HepG2 (cell line): ENCODE results near the gene OSBPL2.

Experiments
- ESRRA ChIP-seq: sonication (generic); formaldehyde crosslinking; IDR thresholded peaks from 2 replicates; pipeline ENCODE4 v1.5.1; 2020; ENCODE audit warnings: mild to moderate bottlenecking, low read depth, missing genetic modification reagents
- EZH2 ChIP-seq: conservative IDR thresholded peaks from 2 replicates; pipeline ENCODE4 v1.6.1; 2012; ENCODE audit warnings: mild to moderate bottlenecking, low read depth, low read length, moderate library complexity
- GATAD1 ChIP-seq: IDR thresholded peaks from 2 replicates; pipeline ENCODE4 v1.6.1; 2016; ENCODE audit warnings: missing genetic modification reagents, missing compliant biosample characterization
- IRF2 ChIP-seq: IDR thresholded peaks from 2 replicates; pipeline ENCODE4 v1.6.1; 2018; ENCODE audit warnings: missing genetic modification reagents, missing compliant biosample characterization
- NFYB ChIP-seq: sonication (generic); formaldehyde crosslinking; IDR thresholded peaks from 2 replicates; pipeline ENCODE4 v1.4.0; 2020; ENCODE audit warnings: missing genetic modification reagents
- NR1H2 ChIP-seq: sonication (generic); formaldehyde crosslinking; IDR thresholded peaks from 2 replicates; pipeline ENCODE4 v1.8.1; 2022; ENCODE audit warnings: low read depth, missing genetic modification reagents, borderline replicate concordance
- POLR2G ChIP-seq: fragments of 200-400 bp; formaldehyde crosslinking; IDR thresholded peaks from 2 replicates; pipeline ENCODE4 v1.6.1; 2018; ENCODE audit warnings: mild to moderate bottlenecking, low read depth, low read length, moderate library complexity
- ZNF143 ChIP-seq: sonication (generic); formaldehyde crosslinking; IDR thresholded peaks from 2 replicates; pipeline ENCODE4 v1.4.0; 2020; ENCODE audit warnings: missing genetic modification reagents
- ZNF670 ChIP-seq: sonication (generic); formaldehyde crosslinking; IDR thresholded peaks from 2 replicates; pipeline ENCODE4 v1.8.0; 2022; ENCODE audit warnings: mild to moderate bottlenecking, missing genetic modification reagents, borderline replicate concordance
- ZSCAN29 ChIP-seq: sonication (generic); formaldehyde crosslinking; conservative IDR thresholded peaks from 2 replicates; pipeline ENCODE4 v1.4.0; 2020; ENCODE audit warnings: mild to moderate bottlenecking, missing genetic modification reagents
- TF ChIP-seq, protein P1 (sequence below): sonication (generic); formaldehyde crosslinking; IDR thresholded peaks from 2 replicates; pipeline ENCODE4 v1.4.0; 2020; ENCODE audit warnings: missing genetic modification reagents, borderline replicate concordance
- TF ChIP-seq, protein P2 (sequence below): sonication (generic); formaldehyde crosslinking; IDR thresholded peaks from 2 replicates; pipeline ENCODE4 v1.5.0; 2020; ENCODE audit warnings: mild to moderate bottlenecking, missing genetic modification reagents, moderate library complexity
- TF ChIP-seq, protein P3 (sequence below): sonication (generic); formaldehyde crosslinking; IDR thresholded peaks from 2 replicates; pipeline ENCODE4 v1.4.0; 2020; ENCODE audit warnings: mild to moderate bottlenecking, missing genetic modification reagents
- TF ChIP-seq, protein P4 (sequence below): sonication (generic); formaldehyde crosslinking; IDR thresholded peaks from 2 replicates; pipeline ENCODE4 v1.4.0; 2020; ENCODE audit warnings: low read depth, mild to moderate bottlenecking, missing genetic modification reagents

DNA sequence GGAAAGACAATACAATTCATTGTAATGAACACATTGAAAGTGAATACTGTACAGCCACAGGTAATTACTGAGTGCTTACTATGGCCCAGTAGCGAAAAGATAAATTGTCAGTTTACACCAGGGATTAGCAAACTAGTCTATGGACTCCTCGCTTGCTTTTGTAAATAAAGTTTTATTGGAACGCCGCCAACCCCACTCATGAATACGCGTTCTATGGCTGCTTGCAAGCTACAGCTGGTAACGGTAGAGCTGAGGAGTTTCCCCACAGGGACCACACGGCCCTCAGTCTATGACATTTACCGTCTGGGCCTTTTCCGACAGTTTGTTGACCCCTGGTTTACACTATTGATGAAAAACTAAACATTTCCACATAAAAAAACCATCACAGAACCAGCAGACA lies 104.6 kb downstream of the OSBPL2 start:
- TF ChIP-seq ESRRA (CRISPR knock-in tag) (no peak), GATAD1 (no peak), ZNF143 (CRISPR knock-in tag) (no peak), ZSCAN29 (CRISPR knock-in tag) (no peak), NFYB (CRISPR knock-in tag) (no peak; the same call in 1 of the 2 replicates), POLR2G (no peak), NR1H2 (CRISPR knock-in tag) (no peak), IRF2 (CRISPR knock-in tag) (no peak), EZH2 (no peak), ZNF670 (CRISPR knock-in tag) (no peak)
- TF ChIP-seq, protein P1, sequence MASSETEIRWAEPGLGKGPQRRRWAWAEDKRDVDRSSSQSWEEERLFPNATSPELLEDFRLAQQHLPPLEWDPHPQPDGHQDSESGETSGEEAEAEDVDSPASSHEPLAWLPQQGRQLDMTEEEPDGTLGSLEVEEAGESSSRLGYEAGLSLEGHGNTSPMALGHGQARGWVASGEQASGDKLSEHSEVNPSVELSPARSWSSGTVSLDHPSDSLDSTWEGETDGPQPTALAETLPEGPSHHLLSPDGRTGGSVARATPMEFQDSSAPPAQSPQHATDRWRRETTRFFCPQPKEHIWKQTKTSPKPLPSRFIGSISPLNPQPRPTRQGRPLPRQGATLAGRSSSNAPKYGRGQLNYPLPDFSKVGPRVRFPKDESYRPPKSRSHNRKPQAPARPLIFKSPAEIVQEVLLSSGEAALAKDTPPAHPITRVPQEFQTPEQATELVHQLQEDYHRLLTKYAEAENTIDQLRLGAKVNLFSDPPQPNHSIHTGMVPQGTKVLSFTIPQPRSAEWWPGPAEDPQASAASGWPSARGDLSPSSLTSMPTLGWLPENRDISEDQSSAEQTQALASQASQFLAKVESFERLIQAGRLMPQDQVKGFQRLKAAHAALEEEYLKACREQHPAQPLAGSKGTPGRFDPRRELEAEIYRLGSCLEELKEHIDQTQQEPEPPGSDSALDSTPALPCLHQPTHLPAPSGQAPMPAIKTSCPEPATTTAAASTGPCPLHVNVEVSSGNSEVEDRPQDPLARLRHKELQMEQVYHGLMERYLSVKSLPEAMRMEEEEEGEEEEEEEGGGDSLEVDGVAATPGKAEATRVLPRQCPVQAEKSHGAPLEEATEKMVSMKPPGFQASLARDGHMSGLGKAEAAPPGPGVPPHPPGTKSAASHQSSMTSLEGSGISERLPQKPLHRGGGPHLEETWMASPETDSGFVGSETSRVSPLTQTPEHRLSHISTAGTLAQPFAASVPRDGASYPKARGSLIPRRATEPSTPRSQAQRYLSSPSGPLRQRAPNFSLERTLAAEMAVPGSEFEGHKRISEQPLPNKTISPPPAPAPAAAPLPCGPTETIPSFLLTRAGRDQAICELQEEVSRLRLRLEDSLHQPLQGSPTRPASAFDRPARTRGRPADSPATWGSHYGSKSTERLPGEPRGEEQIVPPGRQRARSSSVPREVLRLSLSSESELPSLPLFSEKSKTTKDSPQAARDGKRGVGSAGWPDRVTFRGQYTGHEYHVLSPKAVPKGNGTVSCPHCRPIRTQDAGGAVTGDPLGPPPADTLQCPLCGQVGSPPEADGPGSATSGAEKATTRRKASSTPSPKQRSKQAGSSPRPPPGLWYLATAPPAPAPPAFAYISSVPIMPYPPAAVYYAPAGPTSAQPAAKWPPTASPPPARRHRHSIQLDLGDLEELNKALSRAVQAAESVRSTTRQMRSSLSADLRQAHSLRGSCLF (CRISPR knock-in tag): no peak
- TF ChIP-seq, protein P2, sequence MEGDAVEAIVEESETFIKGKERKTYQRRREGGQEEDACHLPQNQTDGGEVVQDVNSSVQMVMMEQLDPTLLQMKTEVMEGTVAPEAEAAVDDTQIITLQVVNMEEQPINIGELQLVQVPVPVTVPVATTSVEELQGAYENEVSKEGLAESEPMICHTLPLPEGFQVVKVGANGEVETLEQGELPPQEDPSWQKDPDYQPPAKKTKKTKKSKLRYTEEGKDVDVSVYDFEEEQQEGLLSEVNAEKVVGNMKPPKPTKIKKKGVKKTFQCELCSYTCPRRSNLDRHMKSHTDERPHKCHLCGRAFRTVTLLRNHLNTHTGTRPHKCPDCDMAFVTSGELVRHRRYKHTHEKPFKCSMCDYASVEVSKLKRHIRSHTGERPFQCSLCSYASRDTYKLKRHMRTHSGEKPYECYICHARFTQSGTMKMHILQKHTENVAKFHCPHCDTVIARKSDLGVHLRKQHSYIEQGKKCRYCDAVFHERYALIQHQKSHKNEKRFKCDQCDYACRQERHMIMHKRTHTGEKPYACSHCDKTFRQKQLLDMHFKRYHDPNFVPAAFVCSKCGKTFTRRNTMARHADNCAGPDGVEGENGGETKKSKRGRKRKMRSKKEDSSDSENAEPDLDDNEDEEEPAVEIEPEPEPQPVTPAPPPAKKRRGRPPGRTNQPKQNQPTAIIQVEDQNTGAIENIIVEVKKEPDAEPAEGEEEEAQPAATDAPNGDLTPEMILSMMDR (CRISPR knock-in tag): no peak
- TF ChIP-seq, protein P3, sequence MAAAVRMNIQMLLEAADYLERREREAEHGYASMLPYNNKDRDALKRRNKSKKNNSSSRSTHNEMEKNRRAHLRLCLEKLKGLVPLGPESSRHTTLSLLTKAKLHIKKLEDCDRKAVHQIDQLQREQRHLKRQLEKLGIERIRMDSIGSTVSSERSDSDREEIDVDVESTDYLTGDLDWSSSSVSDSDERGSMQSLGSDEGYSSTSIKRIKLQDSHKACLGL: no peak
- TF ChIP-seq, protein P4, sequence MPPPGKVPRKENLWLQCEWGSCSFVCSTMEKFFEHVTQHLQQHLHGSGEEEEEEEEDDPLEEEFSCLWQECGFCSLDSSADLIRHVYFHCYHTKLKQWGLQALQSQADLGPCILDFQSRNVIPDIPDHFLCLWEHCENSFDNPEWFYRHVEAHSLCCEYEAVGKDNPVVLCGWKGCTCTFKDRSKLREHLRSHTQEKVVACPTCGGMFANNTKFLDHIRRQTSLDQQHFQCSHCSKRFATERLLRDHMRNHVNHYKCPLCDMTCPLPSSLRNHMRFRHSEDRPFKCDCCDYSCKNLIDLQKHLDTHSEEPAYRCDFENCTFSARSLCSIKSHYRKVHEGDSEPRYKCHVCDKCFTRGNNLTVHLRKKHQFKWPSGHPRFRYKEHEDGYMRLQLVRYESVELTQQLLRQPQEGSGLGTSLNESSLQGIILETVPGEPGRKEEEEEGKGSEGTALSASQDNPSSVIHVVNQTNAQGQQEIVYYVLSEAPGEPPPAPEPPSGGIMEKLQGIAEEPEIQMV (CRISPR knock-in tag): no peak
